GM12878 (cell line): ENCODE data around the gene TRAK2.
"Not testable (repeated sequence)": the region's sequence is repeated elsewhere in the genome, so short reads cannot be mapped to it uniquely, and the experiment has no call there.

Experiments
- CHD1 ChIP-seq: IDR thresholded peaks from 2 replicates; pipeline ENCODE4 v1.6.1; 2012; ENCODE audit warnings: low read depth, low read length, improper control_type of control experiment
- CHD2 ChIP-seq: IDR thresholded peaks from 2 replicates; pipeline ENCODE4 v1.6.1; 2011; ENCODE audit warnings: low read depth, low read length, improper control_type of control experiment, borderline replicate concordance
- EED ChIP-seq: sonication (generic); IDR thresholded peaks from 2 replicates; pipeline ENCODE4 v1.6.1; 2016; ENCODE audit warnings: antibody characterized with exemption, low read depth
- EP300 ChIP-seq, 2 experiments: fragments of 150-350 bp in 1 of 2; IDR thresholded peaks; 2 replicates each; pipeline ENCODE4 v1.6.1; 2011 to 2012; ENCODE audit warnings: low read depth in 2 of 2, low read length in 2 of 2, borderline replicate concordance in 1 of 2, improper control_type of control experiment in 1 of 2, inconsistent platforms in 1 of 2; ENCODE audit not compliant: control insufficient read depth in 1 of 2
- EZH2 ChIP-seq: IDR thresholded peaks from 2 replicates; pipeline ENCODE4 v1.6.1; 2012; ENCODE audit warnings: low read depth, mild to moderate bottlenecking, control low read depth, inconsistent platforms, low read length, borderline replicate concordance; ENCODE audit not compliant: control insufficient read depth
- KDM1A ChIP-seq: fragments of 200-600 bp; sonication (generic); IDR thresholded peaks from 2 replicates; pipeline ENCODE4 v1.6.1; 2016; ENCODE audit warnings: borderline replicate concordance
- NR2C1 ChIP-seq: fragments of 450-650 bp; IDR thresholded peaks from 2 replicates; pipeline ENCODE4 v1.6.1; 2017; ENCODE audit warnings: antibody characterized with exemption, mild to moderate bottlenecking, moderate library complexity
- POLR2A ChIP-seq: IDR thresholded peaks from 2 replicates; pipeline ENCODE4 v1.6.1; 2011; ENCODE audit warnings: low read depth, mild to moderate bottlenecking, low read length
- SMAD1 ChIP-seq: fragments of 450-650 bp; IDR thresholded peaks from 2 replicates; pipeline ENCODE4 v1.6.1; 2018; ENCODE audit warnings: mild to moderate bottlenecking, low read depth; ENCODE audit not compliant: partially characterized antibody
- TF ChIP-seq, protein P1 (sequence below), 3 experiments: IDR thresholded peaks in 2 of 3; conservative IDR thresholded peaks in 1 of 3; 2 replicates each; pipeline ENCODE4 v1.5.1; 2011; ENCODE audit warnings: low read depth in 3 of 3, low read length in 3 of 3, mild to moderate bottlenecking in 3 of 3, control low read depth in 2 of 3, moderate library complexity in 2 of 3, inconsistent platforms in 1 of 3, mixed read lengths in 1 of 3; ENCODE audit not compliant: control insufficient read depth in 2 of 3, insufficient read depth in 1 of 3; ENCODE audit errors: extremely low read depth in 1 of 3
- TF ChIP-seq, protein P2 (sequence below): IDR thresholded peaks from 2 replicates; pipeline ENCODE4 v1.6.1; 2011; ENCODE audit warnings: low read depth, low read length, improper control_type of control experiment, borderline replicate concordance

DNA sequence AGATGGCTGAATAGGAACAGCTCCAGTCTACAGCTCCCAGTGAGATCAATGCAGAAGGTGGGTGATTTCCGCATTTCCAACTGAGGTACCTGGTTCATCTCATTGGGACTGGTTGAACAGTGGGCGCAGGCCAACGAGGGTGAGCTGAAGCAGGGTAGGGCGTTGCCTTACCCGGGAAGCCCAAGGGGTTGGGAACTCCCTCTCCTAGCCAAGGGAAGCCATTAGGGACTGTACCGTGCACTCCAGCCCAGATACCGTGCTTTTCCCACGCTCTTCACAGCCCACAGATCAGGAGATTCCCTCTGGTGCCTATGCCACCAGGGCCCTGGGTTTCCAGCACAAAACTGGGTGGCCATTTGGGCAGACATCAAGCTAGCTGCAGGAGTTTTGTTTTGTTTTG is 81.9 kb downstream of the TRAK2 start:
- not testable (repeated sequence) for TF ChIP-seq POLR2A; EP300 (IDR thresholded peaks at IDR 0.05; ENCODE audit: borderline replicate concordance in 1 of 2, control insufficient read depth in 1 of 2, low read depth in 2 of 2, low read length in 2 of 2); KDM1A; EED; CHD1; EZH2; SMAD1; NR2C1; CHD2
- TF ChIP-seq, protein P1, sequence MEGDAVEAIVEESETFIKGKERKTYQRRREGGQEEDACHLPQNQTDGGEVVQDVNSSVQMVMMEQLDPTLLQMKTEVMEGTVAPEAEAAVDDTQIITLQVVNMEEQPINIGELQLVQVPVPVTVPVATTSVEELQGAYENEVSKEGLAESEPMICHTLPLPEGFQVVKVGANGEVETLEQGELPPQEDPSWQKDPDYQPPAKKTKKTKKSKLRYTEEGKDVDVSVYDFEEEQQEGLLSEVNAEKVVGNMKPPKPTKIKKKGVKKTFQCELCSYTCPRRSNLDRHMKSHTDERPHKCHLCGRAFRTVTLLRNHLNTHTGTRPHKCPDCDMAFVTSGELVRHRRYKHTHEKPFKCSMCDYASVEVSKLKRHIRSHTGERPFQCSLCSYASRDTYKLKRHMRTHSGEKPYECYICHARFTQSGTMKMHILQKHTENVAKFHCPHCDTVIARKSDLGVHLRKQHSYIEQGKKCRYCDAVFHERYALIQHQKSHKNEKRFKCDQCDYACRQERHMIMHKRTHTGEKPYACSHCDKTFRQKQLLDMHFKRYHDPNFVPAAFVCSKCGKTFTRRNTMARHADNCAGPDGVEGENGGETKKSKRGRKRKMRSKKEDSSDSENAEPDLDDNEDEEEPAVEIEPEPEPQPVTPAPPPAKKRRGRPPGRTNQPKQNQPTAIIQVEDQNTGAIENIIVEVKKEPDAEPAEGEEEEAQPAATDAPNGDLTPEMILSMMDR (IDR thresholded peaks at IDR 0.05 in 2 of 3, conservative IDR thresholded peaks at IDR 0.05 in 1 of 3; ENCODE audit: control insufficient read depth in 2 of 3, extremely low read depth in 1 of 3, insufficient read depth in 1 of 3, low read depth in 3 of 3, low read length in 3 of 3) = not testable (repeated sequence)
- TF ChIP-seq, protein P2, sequence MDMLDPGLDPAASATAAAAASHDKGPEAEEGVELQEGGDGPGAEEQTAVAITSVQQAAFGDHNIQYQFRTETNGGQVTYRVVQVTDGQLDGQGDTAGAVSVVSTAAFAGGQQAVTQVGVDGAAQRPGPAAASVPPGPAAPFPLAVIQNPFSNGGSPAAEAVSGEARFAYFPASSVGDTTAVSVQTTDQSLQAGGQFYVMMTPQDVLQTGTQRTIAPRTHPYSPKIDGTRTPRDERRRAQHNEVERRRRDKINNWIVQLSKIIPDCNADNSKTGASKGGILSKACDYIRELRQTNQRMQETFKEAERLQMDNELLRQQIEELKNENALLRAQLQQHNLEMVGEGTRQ = not testable (repeated sequence)
